HG02588 (cell line): Measurements from ENCODE around the gene AJM1.

Experiments used
- ATAC-seq: cut with Tn5 transposase; IDR thresholded peaks from one replicate; pipeline ENCODE4 v1.9.1; 2021; ENCODE audit warnings: mild to moderate bottlenecking, moderate library complexity; ENCODE audit not compliant: unreplicated experiment

AJM1 gene

DNA sequence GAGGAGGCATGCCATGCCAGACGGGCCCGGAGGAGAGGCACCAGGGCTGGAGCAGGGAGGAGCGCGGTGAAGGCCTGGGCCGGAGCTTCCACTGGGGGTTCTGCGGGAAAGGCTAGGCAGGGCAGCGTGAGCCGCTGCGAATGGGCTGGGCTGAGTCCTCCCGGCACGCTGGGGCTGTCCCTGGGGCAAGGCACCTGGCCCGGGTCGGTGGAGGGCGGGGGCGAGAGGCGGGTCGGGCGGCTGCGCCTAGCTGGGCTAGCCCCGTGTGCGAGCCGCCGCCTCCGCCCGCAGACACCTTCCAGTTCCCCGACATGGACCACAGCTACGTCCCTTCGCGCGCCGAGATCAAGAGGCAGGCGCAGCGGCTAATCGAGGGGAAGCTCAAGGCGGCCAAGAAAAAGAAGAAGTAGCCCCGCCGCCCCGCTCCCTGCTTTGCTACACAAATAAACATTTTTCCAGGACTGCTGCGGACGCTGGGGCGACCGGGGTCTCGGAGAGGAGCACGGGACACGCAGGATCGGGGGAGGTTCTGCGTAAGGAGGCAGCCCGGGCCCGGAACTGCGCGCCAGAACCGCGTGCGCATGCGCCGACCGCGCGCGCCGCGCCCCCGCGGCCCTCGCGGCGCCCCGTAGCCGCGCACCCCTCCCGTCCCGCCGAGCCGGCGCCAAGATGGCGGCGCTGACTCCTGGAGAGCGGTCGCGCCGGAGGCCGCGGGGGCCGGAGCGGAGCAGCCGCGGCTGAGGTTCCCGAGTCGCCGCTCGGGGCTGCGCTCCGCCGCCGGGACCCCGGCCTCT, 34.8 kb upstream of the AJM1 start, which contains the start of gene RABL6:
RABL6 (plus strand) TSS at position 668 of the 794 bp plus-strand sequence. CDS start 249 bp downstream, outside the sequence.
- ATAC-seq, result peak; percentile 71

DNA sequence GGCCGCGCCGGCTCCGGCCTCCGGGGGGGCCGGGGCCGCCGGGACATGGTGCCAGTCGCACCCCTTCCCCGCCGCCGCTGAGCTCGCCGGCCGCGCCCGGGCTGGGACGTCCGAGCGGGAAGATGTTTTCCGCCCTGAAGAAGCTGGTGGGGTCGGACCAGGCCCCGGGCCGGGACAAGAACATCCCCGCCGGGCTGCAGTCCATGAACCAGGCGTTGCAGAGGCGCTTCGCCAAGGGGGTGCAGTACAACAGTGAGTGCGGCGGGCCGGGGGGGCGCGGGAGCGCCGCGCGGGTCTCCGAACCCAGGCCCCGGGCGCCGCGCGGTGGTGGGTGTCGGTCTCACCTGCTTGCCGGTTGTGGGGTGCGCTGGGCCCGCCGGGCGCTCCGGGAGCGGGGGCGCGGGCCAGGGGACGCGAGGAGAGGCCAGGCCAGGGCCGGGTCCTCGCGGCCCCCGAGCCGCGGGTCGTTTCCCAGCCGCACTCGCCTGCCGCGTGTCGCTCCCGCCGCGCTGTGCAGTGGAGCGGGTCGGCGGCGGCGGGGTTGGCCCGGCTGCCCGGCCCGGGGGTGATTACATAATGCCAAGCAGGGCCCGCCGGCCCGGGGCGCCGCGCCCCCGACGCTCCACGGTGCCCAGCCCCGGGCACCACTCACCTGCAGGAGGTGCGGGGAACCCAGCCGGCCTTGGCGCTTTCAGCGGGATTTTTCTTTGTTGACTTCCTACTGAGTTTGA, 34.0 kb upstream of the AJM1 start:
- ATAC-seq, result peak; percentile 33

DNA sequence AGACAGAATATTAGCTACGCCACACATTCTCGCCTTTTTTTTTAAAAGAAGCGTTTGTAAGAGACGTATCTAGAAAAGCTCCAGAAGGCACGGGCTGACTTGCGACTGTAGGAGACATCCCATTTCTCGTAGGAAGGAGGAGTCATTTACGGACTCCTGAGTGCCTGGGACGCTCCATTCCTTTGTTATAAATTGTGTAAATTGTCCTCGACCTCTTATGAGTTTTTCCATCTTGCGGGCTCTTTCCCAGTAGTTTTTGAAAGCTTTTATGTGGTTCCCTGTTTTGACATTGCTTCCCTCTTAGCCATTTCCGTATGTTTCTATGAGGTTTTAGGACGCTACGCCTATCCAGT, 33.5 kb upstream of the AJM1 start:
- no peak for ATAC-seq

DNA sequence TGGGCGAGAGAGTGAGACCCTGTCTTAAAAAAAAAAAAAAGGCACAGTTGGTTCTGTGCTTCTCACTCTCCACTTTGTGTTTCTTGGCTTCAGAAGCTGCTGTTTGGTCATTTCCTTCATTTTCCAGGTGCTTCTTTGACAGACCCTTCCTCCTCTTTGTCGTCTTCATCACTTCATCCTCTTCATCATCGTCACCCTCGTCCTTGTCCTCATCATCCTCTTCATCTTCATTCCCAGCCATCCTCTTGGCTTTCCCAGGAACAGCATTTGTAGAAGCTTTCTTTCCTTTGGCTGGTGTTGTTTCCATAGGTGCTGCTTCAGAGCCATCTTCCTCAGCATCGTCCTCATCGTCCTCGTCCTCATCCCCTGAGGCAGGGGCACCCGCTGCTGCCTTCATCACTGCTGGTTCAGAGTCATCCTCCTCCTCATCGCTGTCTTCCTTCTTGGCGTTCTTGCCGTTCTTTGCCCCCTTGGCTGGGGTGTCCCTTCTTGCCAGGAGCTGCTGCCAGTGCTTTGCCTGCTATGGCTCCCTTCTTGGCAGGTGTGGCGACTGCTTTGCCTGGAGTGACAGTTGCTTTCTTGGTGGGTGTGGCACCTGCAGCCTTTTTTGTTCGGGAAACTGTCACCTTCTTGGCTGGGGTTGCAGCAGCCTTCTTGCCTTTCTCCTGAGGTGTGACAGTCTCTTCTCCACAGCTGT, 27.4 kb upstream of the AJM1 start:
- ATAC-seq, result no peak

DNA sequence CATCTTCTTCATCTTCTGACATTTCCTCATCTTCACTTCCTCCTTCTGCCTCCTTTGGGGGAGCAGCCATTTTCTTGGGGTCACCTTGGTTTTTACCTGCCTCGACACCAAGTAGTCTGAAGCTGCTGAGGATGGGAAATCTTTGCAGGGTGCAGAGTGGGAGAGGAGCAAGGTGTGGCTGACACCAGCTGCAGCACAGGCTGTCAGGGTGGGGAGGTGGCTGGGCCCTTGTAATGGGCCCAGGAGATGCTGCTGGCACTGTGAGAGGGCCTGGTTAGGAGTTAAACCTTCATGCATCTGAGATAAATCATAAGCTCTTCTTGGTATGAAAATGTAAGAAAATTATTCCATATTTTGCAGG, 26.9 kb upstream of the AJM1 start:
- no peak for ATAC-seq

DNA sequence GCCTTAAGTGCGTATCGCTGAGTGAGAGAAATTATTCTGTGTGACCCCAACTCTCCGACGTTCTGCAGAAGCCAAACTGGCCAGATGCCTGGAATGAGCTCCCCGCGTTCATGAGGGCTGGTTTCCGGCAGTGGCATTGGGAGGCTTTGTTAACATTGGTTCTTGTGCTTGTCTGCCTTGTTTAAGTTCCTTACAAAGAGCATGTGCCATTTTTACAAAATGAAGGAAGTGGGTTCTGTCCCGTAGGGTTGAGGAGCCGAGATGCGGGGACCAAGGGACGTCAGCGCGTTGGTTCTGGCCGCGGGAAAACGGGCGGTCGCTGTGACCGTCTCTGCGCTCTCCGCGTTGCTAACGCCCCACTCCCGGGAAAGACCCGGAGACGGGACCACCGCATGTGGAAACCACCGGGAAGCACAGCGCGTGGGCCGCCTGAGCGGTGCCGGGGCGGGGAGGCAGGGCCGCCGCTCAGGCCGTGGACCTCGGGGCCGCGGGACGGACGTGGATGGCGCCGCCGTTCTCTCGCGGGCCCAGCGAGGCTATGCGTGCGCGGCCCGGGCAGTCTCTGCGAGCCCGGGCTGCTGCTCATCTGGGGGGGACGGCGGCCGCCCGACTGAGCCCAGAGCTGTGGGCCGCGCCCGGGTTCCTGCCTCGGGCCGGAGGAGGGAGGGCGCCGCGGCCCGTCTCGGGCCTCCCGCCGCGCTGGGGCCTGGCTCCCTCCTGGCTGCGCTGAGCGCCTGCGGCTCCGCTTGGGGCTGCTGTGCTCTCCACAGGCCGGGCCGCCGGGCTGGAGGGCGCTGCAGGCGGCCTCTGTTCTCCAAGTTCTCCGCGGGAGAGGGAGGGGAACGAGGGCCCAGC, 21.1 kb upstream of the AJM1 start:
- no peak for ATAC-seq

DNA sequence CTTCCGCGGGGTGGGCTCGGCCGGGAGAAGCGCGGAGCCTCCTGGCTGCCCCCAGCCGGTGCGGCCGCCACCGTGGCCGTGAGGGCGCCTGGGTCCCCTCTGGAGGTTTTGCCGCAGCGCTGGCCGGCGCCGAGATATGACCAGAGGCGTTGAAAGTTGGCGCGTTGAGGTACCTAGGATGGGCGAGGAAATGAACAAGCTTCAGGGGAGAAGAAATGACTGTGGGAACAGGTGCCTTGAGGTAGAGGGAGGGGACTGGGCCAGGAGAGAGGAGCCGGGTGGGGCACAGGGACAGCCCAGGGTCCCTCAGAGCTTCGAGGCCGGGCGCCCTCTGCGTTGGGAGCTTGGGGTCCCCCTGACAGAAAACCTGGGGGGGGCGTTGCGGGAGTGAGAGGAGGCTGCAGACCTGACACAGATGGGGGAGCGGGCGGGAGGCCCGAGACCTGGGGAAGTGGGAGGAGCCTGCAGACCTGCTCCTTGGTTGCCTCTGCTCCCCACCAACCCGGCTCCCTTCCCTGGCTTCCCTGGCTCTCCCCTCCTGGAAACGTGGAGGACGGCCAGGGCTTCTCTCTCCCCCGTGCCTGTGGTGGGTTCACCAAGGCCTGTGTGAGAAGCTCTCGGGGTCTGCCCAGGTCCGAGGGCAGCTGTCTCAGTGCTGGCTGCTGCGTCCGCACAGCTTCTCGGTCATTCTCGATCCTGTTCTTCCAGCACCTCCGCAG, 20.3 kb upstream of the AJM1 start:
- ATAC-seq, result no peak

DNA sequence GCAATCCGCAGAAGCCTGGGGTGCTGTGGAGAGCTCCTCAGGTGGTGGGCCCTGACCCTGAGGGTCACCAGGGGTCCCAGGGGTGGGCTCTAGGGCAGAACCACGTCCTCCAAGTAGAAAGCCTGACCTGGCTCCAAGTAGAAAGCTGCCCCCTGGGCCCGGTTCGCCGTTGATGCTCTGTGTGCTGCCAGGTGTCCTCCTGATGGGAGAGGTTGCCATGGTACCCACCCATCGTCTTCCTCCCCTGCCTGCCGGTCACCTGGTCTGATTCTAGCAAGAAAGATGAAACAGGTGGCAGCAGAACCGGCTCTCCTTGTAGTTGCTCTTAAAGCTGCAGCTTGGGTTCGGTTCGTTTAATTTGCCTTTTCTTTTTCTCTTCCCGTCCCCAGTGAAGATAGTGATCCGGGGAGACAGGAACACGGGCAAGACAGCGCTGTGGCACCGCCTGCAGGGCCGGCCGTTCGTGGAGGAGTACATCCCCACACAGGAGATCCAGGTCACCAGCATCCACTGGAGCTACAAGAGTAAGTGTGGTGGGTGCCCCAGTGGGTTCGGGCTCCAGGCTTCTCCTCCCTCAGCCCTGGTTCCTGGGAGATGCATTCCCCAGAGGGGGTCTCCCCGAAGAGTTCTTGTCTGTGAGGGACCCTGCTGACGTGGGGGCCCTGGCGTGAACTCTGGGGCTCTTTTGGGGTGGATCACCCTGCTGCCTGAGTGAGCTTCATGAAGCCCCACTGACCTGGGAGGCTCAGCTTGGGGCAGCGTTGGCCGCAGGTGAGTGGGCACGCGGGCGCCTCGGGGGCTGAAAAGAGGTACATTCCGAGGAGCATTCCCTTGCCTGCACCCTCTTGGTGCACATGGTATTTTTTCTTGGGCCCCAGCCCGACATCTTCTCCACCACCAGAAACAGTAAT, 18.9 kb upstream of the AJM1 start:
- ATAC-seq, result no peak

DNA sequence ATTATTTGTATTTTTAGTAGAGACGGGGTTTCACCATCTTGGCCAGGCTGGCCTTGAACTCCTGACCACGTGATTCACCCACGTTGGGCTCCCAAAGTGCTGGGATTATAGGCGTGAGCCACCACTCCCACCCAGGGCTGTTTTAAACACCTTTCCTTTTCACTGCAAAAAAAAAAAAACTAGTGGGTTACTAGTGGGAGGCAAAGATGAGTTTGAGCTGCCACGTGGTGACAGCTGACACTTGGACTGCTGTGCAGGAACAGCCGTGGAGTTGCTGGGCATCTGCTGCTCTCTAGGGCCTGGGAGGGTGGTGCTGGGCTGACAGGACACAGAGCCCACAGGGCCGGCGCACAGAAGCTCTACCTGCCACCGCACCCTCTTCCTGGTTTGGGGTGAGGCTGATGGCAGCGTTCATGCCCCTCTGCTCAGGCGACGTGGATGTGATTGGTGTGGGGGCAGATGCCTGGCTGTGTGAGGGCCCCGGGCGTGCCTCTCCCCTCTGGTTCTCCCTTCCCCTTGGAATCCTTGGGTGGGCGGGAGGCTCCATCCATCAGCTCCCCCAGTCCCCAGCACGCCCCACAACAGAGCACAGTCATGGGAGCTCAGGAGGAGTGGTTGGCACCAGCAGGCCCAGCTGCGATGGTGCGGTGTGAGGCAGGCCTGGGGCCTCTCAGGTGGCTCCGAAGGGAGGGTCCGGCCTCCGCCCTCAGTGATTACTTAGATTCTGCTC, 17.6 kb upstream of the AJM1 start:
- ATAC-seq, result no peak

DNA sequence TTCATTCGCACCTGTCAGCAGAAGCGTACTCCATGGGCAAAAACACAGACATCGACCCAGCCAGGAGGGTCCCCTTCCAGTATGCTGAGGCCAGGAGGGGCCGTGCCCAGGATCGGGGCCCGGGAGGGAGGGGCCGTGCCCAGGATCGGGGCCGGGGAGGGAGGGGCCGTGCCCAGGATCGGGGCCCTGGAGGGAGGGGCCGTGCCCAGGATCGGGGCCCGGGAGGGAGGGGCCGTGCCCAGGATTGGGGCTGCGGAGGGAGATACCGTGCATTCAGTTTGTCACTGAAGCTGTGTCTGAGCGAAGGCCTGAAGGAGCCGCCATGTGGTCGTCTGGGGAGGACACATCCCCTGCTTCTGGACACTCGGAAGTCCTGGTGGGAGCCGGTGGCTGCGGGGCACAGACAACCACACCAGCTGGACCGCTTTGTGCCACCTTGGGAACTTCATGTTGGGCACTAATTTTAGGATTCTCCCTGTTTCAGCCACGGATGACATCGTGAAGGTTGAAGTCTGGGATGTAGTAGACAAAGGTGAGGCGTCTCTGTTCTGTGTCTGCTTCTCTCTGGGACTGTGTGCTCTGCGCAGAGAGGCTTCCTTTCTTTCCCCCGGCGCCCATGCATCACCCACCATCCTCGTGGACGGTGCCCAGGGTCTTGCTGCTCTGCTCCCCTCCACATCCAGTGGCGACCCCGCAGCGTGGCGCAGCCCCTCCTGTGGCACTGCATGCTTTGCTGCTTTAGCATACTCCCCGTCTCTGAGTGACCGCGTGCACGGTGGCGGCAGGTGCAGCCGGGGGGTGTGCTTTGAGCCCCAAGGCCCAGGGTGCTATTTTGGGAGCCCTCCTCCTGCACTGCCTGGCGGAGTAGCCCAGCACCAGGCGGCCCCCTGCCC, 16.7 kb upstream of the AJM1 start:
- no peak for ATAC-seq

DNA sequence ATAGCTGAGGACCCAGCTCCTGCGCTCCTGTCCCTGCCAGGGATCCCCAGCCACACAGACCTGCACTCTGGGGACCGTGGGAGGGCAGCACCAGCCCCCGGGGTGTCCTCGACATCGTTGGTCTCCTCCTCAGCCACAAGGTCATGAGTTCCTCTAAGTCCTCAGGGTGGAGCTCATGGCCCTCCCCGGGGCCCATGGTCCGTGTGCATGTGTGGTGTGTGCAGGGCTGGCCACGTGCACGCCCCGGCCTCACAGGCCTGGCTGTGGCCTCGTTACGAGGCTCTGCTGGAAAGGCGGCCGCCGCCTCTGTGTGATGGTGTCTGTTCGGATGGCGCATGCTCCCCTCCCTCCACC, 16.1 kb upstream of the AJM1 start:
- ATAC-seq, result no peak

DNA sequence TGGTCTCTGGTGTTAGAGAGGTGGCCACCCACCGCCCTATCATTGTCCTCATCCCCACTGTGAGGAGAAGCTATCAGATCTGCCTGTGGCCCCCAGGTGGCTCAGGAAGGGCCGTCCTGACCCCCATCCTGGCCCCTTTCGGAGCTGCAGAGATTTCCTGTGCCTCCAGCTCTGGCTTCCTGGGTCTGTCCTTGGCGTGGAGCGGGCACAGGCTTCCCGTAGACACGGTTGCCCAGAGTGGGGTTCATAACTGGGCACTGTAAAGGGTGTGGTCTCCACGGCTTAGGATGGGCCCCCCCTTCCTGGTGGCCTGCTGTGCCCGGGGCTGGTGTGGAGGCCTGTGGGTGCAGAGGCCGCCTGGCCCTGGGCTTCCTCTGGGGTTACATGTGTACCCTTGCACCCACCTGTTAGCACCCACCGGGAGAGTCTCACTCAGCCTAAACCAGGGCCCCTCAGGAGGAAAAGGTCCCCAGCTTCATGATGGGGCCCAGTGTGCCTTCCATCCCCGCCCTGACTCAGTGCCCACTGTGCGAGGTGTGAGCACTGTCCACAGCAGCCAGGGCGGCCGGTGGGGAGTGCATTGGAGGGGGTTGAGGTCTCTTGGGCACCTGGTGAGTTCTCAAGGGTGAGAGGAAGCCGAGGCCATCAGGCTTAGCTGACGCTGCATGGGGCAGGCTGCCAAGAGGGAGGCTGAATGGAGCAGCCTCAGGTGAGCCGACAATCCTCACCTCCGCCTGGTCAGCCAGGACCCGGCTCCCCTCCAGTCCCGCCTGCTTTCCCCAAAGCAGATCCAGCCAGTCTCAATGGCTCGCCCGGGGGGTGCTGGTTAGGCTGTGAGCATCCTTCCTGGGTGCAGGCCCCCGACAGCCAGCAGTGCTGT, 15.3 kb upstream of the AJM1 start:
- ATAC-seq, result no peak

DNA sequence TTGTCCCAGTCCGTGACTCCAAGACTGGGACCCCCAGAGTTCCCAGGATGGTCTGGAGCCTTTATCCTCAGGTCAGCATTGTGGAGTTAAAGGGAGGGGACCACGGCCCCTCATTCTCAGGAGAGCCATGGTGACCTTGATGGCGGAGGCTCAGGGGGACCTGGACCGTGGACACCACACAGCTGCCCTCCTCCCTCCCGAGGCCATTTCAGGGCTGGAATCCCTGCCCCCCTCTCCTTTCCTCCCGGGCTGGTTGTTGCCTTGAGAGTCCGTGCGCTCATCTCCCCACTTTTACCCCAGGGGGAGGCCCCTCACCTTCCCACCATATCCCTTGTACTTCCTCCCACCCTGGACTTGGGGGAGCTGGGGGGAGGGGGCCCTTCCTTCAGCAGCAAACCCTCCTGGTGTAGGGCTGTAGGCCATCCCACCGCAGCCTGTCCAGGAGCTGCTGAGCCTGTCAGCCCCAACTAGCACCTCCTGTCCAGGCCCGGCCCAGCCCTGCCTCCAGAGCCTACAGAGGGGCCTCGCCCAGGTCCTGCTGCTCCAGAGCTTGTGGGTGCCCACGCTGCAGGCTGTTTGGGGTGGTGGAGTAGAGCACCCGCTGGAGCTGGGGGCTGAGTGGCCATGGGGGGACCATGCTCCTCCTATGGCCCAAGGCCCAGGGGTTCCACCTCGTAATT, 14.3 kb upstream of the AJM1 start:
- ATAC-seq, result no peak

DNA sequence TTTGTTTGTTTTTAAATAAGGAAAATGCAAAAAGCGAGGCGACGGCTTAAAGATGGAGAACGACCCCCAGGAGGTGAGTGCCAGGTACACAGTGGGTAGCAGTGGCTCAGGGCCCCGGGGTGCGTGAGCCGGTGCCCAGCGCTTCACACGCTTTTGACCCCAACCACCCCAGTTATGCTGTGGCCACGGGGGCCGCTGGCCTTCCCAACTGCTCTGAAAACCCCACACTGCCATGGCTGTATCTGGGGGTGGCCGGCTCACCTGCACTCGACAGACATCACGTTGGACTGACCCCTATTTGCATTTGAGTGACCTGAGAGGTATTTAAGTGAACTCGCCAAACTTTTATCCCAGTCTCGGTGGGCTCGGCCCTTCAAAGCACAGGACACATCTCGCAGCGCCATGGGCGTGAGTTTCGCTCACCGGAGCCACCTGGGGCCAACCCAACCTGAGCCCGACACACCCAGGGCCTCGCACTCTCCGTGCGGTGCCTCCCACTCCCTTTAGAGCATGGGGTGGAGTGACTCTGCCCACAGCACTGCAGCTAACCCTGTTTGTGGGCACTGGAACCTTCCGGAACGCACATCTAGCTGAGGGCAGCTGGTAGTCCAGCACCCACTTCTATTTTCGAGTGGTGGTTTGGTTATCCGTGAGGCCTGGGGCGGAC, 13.7 kb upstream of the AJM1 start:
- no peak for ATAC-seq

DNA sequence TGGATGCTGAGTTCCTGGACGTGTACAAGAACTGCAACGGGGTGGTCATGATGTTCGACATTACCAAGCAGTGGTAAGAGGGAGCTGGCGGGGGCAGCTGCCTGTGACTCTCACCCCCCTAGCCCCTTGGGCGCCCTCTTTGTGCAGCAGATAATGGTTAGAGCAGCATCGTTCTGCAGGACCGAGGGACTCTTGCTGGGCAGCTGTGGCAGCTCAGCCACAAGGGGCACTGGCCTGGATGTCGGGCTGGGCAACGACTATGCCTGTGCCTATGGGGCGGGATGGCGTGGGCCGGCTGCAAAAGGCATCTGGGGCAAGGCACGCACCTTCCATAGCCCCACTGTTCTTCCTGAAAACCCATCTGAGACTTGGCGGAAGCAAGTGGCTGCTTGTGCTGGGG, 12.9 kb upstream of the AJM1 start:
- no peak for ATAC-seq
